Uterus (tissue), 2 donors: ENCODE measurements around the gene POU2F1.

Experiments
- POLR2A ChIP-seq, 2 donors: fragments of 450-650 bp; IDR thresholded peaks; one replicate each; pipeline ENCODE4 v1.6.1; 2016; ENCODE audit warnings: antibody characterized with exemption in 2 of 2, mild to moderate bottlenecking in 1 of 2, moderate library complexity in 1 of 2
- TF ChIP-seq, protein P1 (sequence below), 4 experiments: fragments of 200-600 bp in 2 of 4; fragments of 450-650 bp in 2 of 4; sonication (generic) in 2 of 4; IDR thresholded peaks; one replicate each; pipeline ENCODE4 v1.5.1; 2016 to 2019; ENCODE audit warnings: antibody characterized with exemption in 4 of 4, mild to moderate bottlenecking in 2 of 4, moderate library complexity in 1 of 4

- TF ChIP-seq, protein P1, sequence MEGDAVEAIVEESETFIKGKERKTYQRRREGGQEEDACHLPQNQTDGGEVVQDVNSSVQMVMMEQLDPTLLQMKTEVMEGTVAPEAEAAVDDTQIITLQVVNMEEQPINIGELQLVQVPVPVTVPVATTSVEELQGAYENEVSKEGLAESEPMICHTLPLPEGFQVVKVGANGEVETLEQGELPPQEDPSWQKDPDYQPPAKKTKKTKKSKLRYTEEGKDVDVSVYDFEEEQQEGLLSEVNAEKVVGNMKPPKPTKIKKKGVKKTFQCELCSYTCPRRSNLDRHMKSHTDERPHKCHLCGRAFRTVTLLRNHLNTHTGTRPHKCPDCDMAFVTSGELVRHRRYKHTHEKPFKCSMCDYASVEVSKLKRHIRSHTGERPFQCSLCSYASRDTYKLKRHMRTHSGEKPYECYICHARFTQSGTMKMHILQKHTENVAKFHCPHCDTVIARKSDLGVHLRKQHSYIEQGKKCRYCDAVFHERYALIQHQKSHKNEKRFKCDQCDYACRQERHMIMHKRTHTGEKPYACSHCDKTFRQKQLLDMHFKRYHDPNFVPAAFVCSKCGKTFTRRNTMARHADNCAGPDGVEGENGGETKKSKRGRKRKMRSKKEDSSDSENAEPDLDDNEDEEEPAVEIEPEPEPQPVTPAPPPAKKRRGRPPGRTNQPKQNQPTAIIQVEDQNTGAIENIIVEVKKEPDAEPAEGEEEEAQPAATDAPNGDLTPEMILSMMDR (IDR thresholded peaks at IDR 0.05), result no peak
- TF ChIP-seq POLR2A (IDR thresholded peaks at IDR 0.05), result no peak
These were observed 252.3 kb downstream of the POU2F1 start for GRCh38 chr1:167472752-167473521.
